ENCODE results near the gene C4B.
"Not testable (repeated sequence)": the region's sequence is repeated elsewhere in the genome, so short reads cannot be mapped to it uniquely, and the experiment has no call there.

- not testable (repeated sequence) for TF ChIP-seq BHLHE40 (IDR thresholded peaks at IDR 0.05; ENCODE audit: borderline replicate concordance); SP1 (IDR thresholded peaks at IDR 0.05); SUZ12 (IDR thresholded peaks at IDR 0.05); LEF1 (IDR thresholded peaks at IDR 0.05; ENCODE audit: borderline replicate concordance)
Observed at GRCh38 chr6:32022100-32022499, 7.5 kb downstream of the C4B start.
